Vein endothelial cell (primary cell): ENCODE results near the gene USP49. TPM values are rescaled to one million over a fixed set of nuclear protein-coding genes. Genes with fewer than 3 reads are reported as not detected.

Experiments
- small RNA-seq: library from RNA; depleted of rRNA; stranded (forward); fragments of <200 nt; gene quantifications from one replicate; pipeline ENCODE3, GENCODE V24; 2012
- total RNA-seq: library from RNA; depleted of rRNA; stranded (reverse); fragments of >200 nt; gene quantifications from 2 replicates; pipeline ENCODE4 v1.2.3, GENCODE V29; 2012

Gene USP49
- 3.2 and 3.9 TPM in 2 replicates for total RNA-seq

DNA sequence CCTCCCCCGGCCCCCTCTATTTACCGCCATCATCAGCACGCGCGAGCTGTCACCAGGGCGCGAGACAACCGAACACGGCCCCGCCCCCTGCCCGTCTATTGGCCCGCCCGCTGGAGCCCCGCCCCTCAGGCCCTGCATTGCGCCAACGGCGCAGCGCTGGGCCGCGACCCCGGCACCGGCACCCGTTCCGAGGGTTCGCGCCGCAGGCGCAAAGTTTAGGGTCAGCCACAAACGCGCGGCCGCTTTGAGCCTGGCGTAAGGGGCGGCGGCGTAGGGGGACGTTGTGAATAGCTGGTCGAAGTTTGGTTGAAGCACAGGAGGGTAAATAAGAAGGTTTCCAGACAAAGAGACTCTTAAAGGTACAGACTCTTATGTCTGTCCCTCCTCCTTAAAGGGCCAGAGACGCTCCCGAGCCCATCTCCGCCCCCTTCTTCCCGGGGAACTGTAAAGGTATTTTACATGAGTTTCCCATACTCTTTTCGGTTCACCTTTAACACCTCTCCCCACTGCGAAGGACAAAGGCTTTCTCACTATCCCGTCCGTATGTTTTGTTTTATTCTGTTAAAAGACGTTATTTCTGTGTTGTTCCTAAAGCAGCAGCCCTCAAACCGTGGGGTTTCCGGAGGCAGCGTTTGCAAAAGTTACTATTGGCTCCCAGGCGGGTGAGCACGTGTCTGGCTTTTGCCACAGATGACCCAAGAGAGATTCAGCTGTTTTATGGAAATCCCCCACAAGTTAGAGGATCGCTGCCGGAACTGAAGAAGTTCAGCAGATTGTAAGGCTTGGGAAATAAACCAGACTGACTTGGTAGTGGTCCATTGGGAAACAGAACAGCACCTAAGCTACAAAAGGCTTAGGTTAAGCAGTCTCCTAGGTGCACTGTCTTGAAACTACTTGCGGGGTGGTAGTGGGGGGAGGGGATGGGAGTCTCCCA lies at the start of gene USP49:
TSS of gene USP49 (minus strand) at position 76 of the 934 bp plus-strand sequence. CDS start 88,392 bp downstream, outside the sequence.

DNA sequence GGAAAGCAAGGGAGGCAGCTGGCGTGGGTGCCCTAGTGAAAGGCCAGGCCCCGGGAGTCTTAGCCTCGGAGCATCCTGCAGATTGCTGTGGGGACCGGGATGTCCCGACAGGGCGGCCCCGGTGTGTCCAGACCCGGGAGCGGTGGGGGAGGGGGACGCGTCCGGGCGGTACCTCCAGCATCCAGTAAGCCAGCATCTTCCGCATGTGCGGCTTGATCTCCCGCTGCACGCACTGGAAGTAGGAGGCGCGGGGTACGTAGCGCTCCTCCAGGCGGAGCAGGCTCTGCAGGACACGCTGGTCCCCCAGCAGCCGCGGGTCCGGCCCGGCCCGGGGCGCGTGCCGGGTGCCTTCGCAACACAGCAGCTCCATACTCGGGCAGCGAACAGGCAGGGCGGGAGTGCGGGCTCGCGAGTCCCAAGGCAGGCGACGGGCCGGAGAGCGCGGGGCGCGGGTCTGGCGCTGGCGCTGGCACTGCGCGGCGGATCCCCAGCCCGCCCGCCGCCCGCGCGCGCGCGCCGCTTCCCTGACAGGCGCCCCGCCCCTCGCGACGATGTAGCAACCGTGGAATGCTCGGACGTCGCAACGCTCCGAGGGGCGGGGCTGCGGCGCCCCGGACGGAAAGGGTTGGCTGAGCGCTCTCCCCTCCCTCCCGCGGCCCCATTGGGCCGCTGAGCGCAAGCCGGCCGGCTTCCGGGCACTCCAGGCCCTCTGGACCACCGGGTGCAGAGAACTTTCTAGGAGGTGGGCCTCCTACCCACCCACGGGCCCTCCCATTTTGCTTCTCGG lies 46.3 kb upstream of the USP49 start, which contains the start of gene CCND3:
TSS of gene CCND3 (minus strand) at position 529 of the 787 bp plus-strand sequence. CDS start at position 370, 159 bp downstream.

GRCh38 chr6:41920921-41921711 lies 25.9 kb upstream of the USP49 start, which contains the start of the genes BYSL and MED20:
TSS of gene BYSL (plus strand) at chr6:41921499. CDS start at chr6:41921563, 64 bp downstream.
TSS of gene MED20 (minus strand) at chr6:41921139. CDS start at chr6:41921018, 121 bp downstream.

DNA sequence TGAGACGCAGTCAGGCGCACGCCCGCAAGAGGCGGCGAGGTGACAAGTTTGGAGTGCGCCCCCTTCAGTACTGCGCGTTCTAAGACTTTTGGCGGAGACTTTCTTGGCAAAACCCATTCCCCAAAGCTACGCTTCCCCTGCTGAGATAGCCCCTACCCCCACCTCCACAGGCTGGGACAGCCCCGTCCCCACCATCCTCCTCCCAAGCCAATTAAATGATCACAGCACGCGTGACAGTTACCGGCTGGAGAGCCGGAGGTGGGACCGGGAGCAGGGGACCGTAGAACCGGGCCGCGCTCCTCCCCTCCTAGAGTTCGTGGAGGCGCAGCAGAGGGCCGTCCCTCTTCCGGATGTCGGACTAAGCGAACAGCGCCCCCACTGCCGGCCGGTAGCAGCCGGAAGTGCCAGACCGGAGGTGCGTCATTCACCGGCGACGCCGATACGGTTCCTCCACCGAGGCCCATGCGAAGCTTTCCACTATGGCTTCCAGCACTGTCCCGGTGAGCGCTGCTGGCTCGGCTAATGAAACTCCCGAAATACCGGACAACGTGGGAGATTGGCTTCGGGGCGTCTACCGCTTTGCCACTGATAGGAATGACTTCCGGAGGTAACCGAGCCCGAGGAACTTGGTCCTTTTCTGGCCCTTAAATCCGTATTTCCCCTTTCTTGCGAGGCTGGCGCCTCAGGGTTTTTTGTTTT lies 107.8 kb downstream of the USP49 start, which contains the start of gene TOMM6:
TSS of gene TOMM6 (plus strand) at position 476 of the 699 bp plus-strand sequence. CDS start at position 480, 4 bp downstream.

GRCh38 chr6:41780551-41781365 lies 114.4 kb downstream of the USP49 start, which contains the start of gene PRICKLE4:
TSS of gene PRICKLE4 (plus strand) at chr6:41780782. CDS start at chr6:41783474, 2,692 bp downstream.

DNA sequence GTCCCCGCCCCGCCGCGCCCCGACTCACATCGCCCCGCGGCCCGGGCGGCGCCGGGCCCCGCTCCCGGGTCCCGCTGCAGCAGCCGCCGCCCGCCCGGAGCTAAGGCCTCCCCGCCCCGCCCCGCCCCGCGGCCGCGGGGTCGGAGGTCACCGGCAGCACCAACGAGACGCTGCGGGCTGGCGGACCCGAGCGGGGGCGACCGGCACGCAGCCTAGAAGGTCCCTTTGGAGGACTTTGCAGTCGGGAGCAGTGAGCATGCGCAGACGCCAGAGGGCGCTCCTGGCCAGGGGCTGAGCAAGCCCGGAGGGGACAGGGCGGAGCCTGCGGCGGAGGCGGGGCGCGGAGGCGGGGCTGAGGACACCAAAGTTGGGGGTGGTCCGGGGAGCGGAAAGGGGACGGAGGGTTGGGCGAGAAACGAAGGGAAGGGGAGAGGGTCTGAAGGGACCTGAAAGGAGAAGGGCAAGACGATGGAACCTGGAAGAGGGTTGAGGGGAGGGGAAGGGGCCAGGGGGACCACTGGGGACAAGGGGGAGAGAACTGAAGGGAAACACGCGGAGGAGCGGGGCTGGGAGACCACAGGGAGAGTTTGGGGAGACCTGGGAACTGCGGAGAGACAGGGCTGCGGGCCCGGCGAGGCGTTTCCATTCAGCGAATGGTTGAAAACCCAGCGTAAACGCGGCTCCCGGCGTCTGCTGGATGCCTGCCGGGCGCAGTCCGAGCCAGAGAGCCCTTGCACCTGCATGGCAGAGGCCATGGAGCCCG lies 115.2 kb downstream of the USP49 start, which contains the start of gene FRS3:
TSS of gene FRS3 (minus strand) at position 113 of the 763 bp plus-strand sequence. CDS start 2,913 bp downstream, outside the sequence.

GRCh38 chr6:41747256-41748101 lies 147.7 kb downstream of the USP49 start, which contains the start of gene PGC:
TSS of gene PGC (minus strand) at chr6:41747397. CDS start at chr6:41747334, 63 bp downstream.

Small RNA genes lying within 50 kb of the gene (small RNA-seq; reads per million reads assigned to genes)
- not detected for gene AL365205.2
- gene AL365205.3, result not detected
- gene RF00019, result not detected
- not detected for gene RF00393

Other genes starting within 250 kb of the USP49 start
- 3.3 and 4.2 TPM in 2 replicates for gene TFEB, start 159.8 kb downstream of the USP49 start, total RNA-seq
- gene PGC, start 148.0 kb downstream of the USP49 start, total RNA-seq, result not detected in 2 replicates
- 1.3 and 2.0 TPM in 2 replicates for gene FRS3, start 115.5 kb downstream of the USP49 start, total RNA-seq
- 2.8 and 6.2 TPM in 2 replicates for gene PRICKLE4, start 114.6 kb downstream of the USP49 start, total RNA-seq
- 96.0 and 123 TPM in 2 replicates for gene TOMM6, start 107.7 kb downstream of the USP49 start, total RNA-seq
- gene MED20, start 25.8 kb upstream of the USP49 start, total RNA-seq, result 33.3 and 37.0 TPM in 2 replicates
- 31.8 and 33.6 TPM in 2 replicates for gene BYSL, start 26.1 kb upstream of the USP49 start, total RNA-seq
- gene CCND3, start 46.4 kb upstream of the USP49 start, total RNA-seq, result 55.7 and 85.3 TPM in 2 replicates
- 22.9 and 28.6 TPM in 2 replicates for gene TAF8, start 155.1 kb upstream of the USP49 start, total RNA-seq
- 0.38 and 0.65 TPM in 2 replicates for gene C6orf132, start 247.2 kb upstream of the USP49 start, total RNA-seq